Rectal smooth muscle tissue (tissue), 1 donor: Measurements from ENCODE around the gene CACNA2D2.

Source experiments
- H3K27ac ChIP-seq: one replicate; pipeline ENCODE4 v1.7.0; 2013; ENCODE audit warnings: low read depth, low read length, inconsistent platforms
- H3K27me3 ChIP-seq: one replicate; pipeline ENCODE4 v1.7.0; 2013; ENCODE audit warnings: low read length; ENCODE audit not compliant: control insufficient read depth, insufficient read depth
- H3K36me3 ChIP-seq: one replicate; pipeline ENCODE4 v1.7.0; 2013; ENCODE audit warnings: low read length; ENCODE audit not compliant: control insufficient read depth, insufficient read depth
- H3K4me1 ChIP-seq: one replicate; pipeline ENCODE4 v1.7.0; 2013; ENCODE audit warnings: low read length; ENCODE audit not compliant: control insufficient read depth, insufficient read depth
- H3K4me3 ChIP-seq: one replicate; pipeline ENCODE4 v1.7.0; 2013; ENCODE audit warnings: low read length
- H3K9ac ChIP-seq: one replicate; pipeline ENCODE4 v1.7.0; 2013; ENCODE audit warnings: low read length

CACNA2D2 gene

GRCh38 chr3:50333744-50334328 is 169.6 kb downstream of the CACNA2D2 start:
- no peak overlapping the region for H3K9ac ChIP-seq
- peaks cover 3% of the 10 kb centered on the region for H3K4me1 ChIP-seq
- H3K27ac ChIP-seq: no peak overlapping the region
- no peaks in the 10 kb centered on the region for H3K27me3 ChIP-seq
- H3K4me3 ChIP-seq: no peak overlapping the region
- H3K36me3 ChIP-seq: peaks cover 6% of the 10 kb centered on the region

GRCh38 chr3:50331364-50331907 is 172.0 kb downstream of the CACNA2D2 start:
- Histone ChIP-seq H3K4me1 (peaks cover 16% of the 10 kb centered on the region), H3K36me3 (peaks cover 6% of the 10 kb centered on the region), H3K4me3 (no peak overlapping the region), H3K27ac (no peak overlapping the region), H3K27me3 (no peaks in the 10 kb centered on the region), H3K9ac (no peak overlapping the region)

- Histone ChIP-seq H3K4me3 (no peak overlapping the region), H3K4me1 (peaks cover 13% of the 10 kb centered on the region), H3K27ac (no peak overlapping the region), H3K9ac (no peak overlapping the region), H3K27me3 (no peaks in the 10 kb centered on the region), H3K36me3 (peaks cover 12% of the 10 kb centered on the region)
Observed at GRCh38 chr3:50330330-50330729, 173.1 kb downstream of the CACNA2D2 start.

- Histone ChIP-seq H3K27ac (peak within 1 kb of the TSS; percentile 78), H3K4me1 (peaks cover 13% of the 10 kb centered on the region), H3K36me3 (peaks cover 12% of the 10 kb centered on the region), H3K9ac (peak within 1 kb of the TSS; percentile 69), H3K27me3 (no peaks in the 10 kb centered on the region), H3K4me3 (peak within 1 kb of the TSS; percentile 81)
Observed at GRCh38 chr3:50327943-50328691, 175.3 kb downstream of the CACNA2D2 start, which contains the start of gene TUSC2. Gene TUSC2 (minus strand): TSS chr3:50328223. CDS start chr3:50328099, 124 bp downstream.

GRCh38 chr3:50327129-50327528 is 176.3 kb downstream of the CACNA2D2 start:
- no peaks in the 10 kb centered on the region for H3K27me3 ChIP-seq
- peaks cover 12% of the 10 kb centered on the region for H3K36me3 ChIP-seq
- no peak overlapping the region for H3K27ac ChIP-seq
- peak overlapping the region; percentile 81 for H3K4me3 ChIP-seq
- peak overlapping the region; percentile 45 for H3K9ac ChIP-seq
- peaks cover 14% of the 10 kb centered on the region for H3K4me1 ChIP-seq

GRCh38 chr3:50326182-50326541 is 177.3 kb downstream of the CACNA2D2 start:
- H3K4me1 ChIP-seq: peaks cover 17% of the 10 kb centered on the region
- H3K27ac ChIP-seq: no peak overlapping the region
- no peak overlapping the region for H3K4me3 ChIP-seq
- peaks cover 12% of the 10 kb centered on the region for H3K36me3 ChIP-seq
- H3K27me3 ChIP-seq: no peaks in the 10 kb centered on the region
- no peak overlapping the region for H3K9ac ChIP-seq

- Histone ChIP-seq H3K27me3 (no peaks in the 10 kb centered on the region), H3K4me1 (peaks cover 17% of the 10 kb centered on the region), H3K27ac (no peak overlapping the region), H3K4me3 (no peak overlapping the region), H3K9ac (no peak overlapping the region), H3K36me3 (peaks cover 10% of the 10 kb centered on the region)
Observed at GRCh38 chr3:50325497-50326181, 177.8 kb downstream of the CACNA2D2 start.

- Histone ChIP-seq H3K4me1 (peaks cover 22% of the 10 kb centered on the region), H3K9ac (no peak overlapping the region), H3K27me3 (no peaks in the 10 kb centered on the region), H3K27ac (no peak overlapping the region), H3K4me3 (no peak overlapping the region), H3K36me3 (peaks cover 5% of the 10 kb centered on the region)
Observed at GRCh38 chr3:50325113-50325480, 178.3 kb downstream of the CACNA2D2 start.

GRCh38 chr3:50324351-50325112 is 178.9 kb downstream of the CACNA2D2 start:
- no peak overlapping the region for H3K4me3 ChIP-seq
- no peaks in the 10 kb centered on the region for H3K27me3 ChIP-seq
- peak overlapping the region; percentile 38 for H3K27ac ChIP-seq
- peaks cover 5% of the 10 kb centered on the region for H3K36me3 ChIP-seq
- H3K4me1 ChIP-seq: peaks cover 26% of the 10 kb centered on the region
- no peak overlapping the region for H3K9ac ChIP-seq

GRCh38 chr3:50323614-50324199 is 179.7 kb downstream of the CACNA2D2 start:
- peaks cover 33% of the 10 kb centered on the region for H3K4me1 ChIP-seq
- no peak overlapping the region for H3K4me3 ChIP-seq
- peak overlapping the region; percentile 38 for H3K27ac ChIP-seq
- H3K9ac ChIP-seq: no peak overlapping the region
- H3K36me3 ChIP-seq: peaks cover 7% of the 10 kb centered on the region
- H3K27me3 ChIP-seq: no peaks in the 10 kb centered on the region

- no peaks in the 10 kb centered on the region for H3K27me3 ChIP-seq
- H3K27ac ChIP-seq: peak overlapping the region; percentile 96
- peaks cover 10% of the 10 kb centered on the region for H3K36me3 ChIP-seq
- no peak overlapping the region for H3K9ac ChIP-seq
- no peak overlapping the region for H3K4me3 ChIP-seq
- peaks cover 27% of the 10 kb centered on the region for H3K4me1 ChIP-seq
Observed at GRCh38 chr3:50323092-50323600, 180.3 kb downstream of the CACNA2D2 start.
